ENCODE measurements around the gene HYDIN. TPM values are rescaled to one million over a fixed set of nuclear protein-coding genes. Genes with fewer than 3 reads are reported as not detected.
A peak's percentile ranks its signal among the peaks of the same experiment; 100 is the strongest.

HYDIN gene
- total and polyA plus RNA-seq, 4 donors: 0.14 to 3.0 (median 0.60) TPM

GRCh38 chr16:70760221-70760620 is 470.3 kb downstream of the HYDIN start:
- H3K9ac ChIP-seq (ENCODE audit: low read depth in 1 of 2, low read length in 2 of 2): peak overlapping the region in 1 of 2 donors; percentile 45
- 77% methylated on average over 3 of the region's 3 CpGs for WGBS
- peaks cover 0 to 11% (median 5%) of the 10 kb centered on the region in 4 donors for H3K4me1 ChIP-seq (ENCODE audit: control insufficient read depth in 4 of 4, insufficient read depth in 4 of 4, low read length in 3 of 4)
- no peaks in the 10 kb centered on the region for H3K9me3 ChIP-seq (ENCODE audit: control insufficient read depth in 4 of 4, low read length in 3 of 4)
- no peak for TF ChIP-seq ZBTB33 (IDR thresholded peaks at IDR 0.05)
- no peak for TF ChIP-seq SP1 (IDR thresholded peaks at IDR 0.05)
- no peak for TF ChIP-seq REST (IDR thresholded peaks at IDR 0.05)
- no peak for TF ChIP-seq FOXA2 (IDR thresholded peaks at IDR 0.05)
- TF ChIP-seq CTCF (IDR thresholded peaks at IDR 0.05; ENCODE audit: low read depth, low read length, missing input control): no peak
- no peak for TF ChIP-seq TAF1 (conservative IDR thresholded peaks at IDR 0.05)
- no peak for TF ChIP-seq JUND (IDR thresholded peaks at IDR 0.05)
- TF ChIP-seq HNF4G (IDR thresholded peaks at IDR 0.05): no peak
- TF ChIP-seq ATF3 (IDR thresholded peaks at IDR 0.05): no peak
- TF ChIP-seq YY1 (IDR thresholded peaks at IDR 0.05): no peak
- no peak for TF ChIP-seq RAD21 (IDR thresholded peaks at IDR 0.05)
- no peak for TF ChIP-seq NR2F2 (IDR thresholded peaks at IDR 0.05)
- TF ChIP-seq EGR1 (IDR thresholded peaks at IDR 0.05; ENCODE audit: low read depth in 2 of 2): no peak
- TF ChIP-seq FOXA1 (IDR thresholded peaks at IDR 0.05): no peak
- no peak for TF ChIP-seq GABPA (IDR thresholded peaks at IDR 0.05 in 1 of 2, conservative IDR thresholded peaks at IDR 0.05 in 1 of 2)
- TF ChIP-seq, protein P1, sequence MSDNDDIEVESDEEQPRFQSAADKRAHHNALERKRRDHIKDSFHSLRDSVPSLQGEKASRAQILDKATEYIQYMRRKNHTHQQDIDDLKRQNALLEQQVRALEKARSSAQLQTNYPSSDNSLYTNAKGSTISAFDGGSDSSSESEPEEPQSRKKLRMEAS (IDR thresholded peaks at IDR 0.05): no peak
- H3K4me3 ChIP-seq (ENCODE audit: low read depth in 1 of 3, low read length in 3 of 3): no peak overlapping the region
- peak overlapping the region; percentile 74 to 76 for H3K27ac ChIP-seq (ENCODE audit: low read depth in 1 of 2, low read length in 2 of 2)
- no peak for DNase-seq (ENCODE audit: low spot score)
- H3K27me3 ChIP-seq (ENCODE audit: control insufficient read depth in 4 of 4, insufficient read depth in 4 of 4, low read length in 3 of 4): no peaks in the 10 kb centered on the region
- H3K36me3 ChIP-seq (ENCODE audit: control insufficient read depth in 4 of 4, insufficient read depth in 3 of 4, low read depth in 1 of 4, low read length in 3 of 4): peaks cover 2 to 15% (median 5%) of the 10 kb centered on the region in 4 donors

- Histone ChIP-seq H3K4me1 (ENCODE audit: control insufficient read depth in 4 of 4, insufficient read depth in 4 of 4, low read length in 3 of 4) (peaks cover 0 to 11% (median 5%) of the 10 kb centered on the region in 4 donors), H3K27me3 (ENCODE audit: control insufficient read depth in 4 of 4, insufficient read depth in 4 of 4, low read length in 3 of 4) (no peaks in the 10 kb centered on the region), H3K4me3 (ENCODE audit: low read depth in 1 of 3, low read length in 3 of 3) (no peak overlapping the region), H3K36me3 (ENCODE audit: control insufficient read depth in 4 of 4, insufficient read depth in 3 of 4, low read depth in 1 of 4, low read length in 3 of 4) (peaks cover 2 to 15% (median 5%) of the 10 kb centered on the region in 4 donors), H3K9ac (ENCODE audit: low read depth in 1 of 2, low read length in 2 of 2) (no peak overlapping the region), H3K27ac (ENCODE audit: low read depth in 1 of 2, low read length in 2 of 2) (no peak overlapping the region), H3K9me3 (ENCODE audit: control insufficient read depth in 4 of 4, low read length in 3 of 4) (no peaks in the 10 kb centered on the region)
- WGBS: 95% methylated on average over 9 of the region's 9 CpGs
- no peak for DNase-seq (ENCODE audit: low spot score)
- TF ChIP-seq CTCF (IDR thresholded peaks at IDR 0.05; ENCODE audit: low read depth, low read length, missing input control) (no peak), FOXA1 (IDR thresholded peaks at IDR 0.05) (no peak), HNF4G (IDR thresholded peaks at IDR 0.05) (no peak), TAF1 (conservative IDR thresholded peaks at IDR 0.05) (no peak), NR2F2 (IDR thresholded peaks at IDR 0.05) (no peak), HNF4A (conservative IDR thresholded peaks at IDR 0.05) (no peak), YY1 (IDR thresholded peaks at IDR 0.05) (no peak), RXRA (IDR thresholded peaks at IDR 0.05) (no peak), ATF3 (IDR thresholded peaks at IDR 0.05) (no peak), FOXA2 (IDR thresholded peaks at IDR 0.05) (no peak), SP1 (IDR thresholded peaks at IDR 0.05) (no peak), ZBTB33 (IDR thresholded peaks at IDR 0.05) (no peak), JUND (IDR thresholded peaks at IDR 0.05) (no peak), EGR1 (IDR thresholded peaks at IDR 0.05; ENCODE audit: low read depth in 2 of 2) (no peak)
- TF ChIP-seq, protein P1 (IDR thresholded peaks at IDR 0.05): no peak
Measured at GRCh38 chr16:70759666-70760065, 470.9 kb downstream of the HYDIN start.

Data from liver (tissue), 9 donors.